K562 (cell line): ENCODE results near the gene RXRB. TPM values are rescaled to one million over a fixed set of nuclear protein-coding genes. Genes with fewer than 3 reads are reported as not detected.

Source experiments
- ATAC-seq: fragments of 200-7000 bp; cut with Tn5 transposase; 3 replicates; pipeline ENCODE4 v1.9.1; 2020; ENCODE audit warnings: moderate library complexity
- BruUV-seq: library from RNA; stranded (reverse); fragments of 400-500 nt; replicated peaks from 2 replicates; lab custom pipeline; 2021; lab: Mats Ljungman, UMichigan
- CTCF ChIA-PET: fragments of 300-600 bp; formaldehyde crosslinking; extraction: SDS; loops from one replicate; lab custom pipeline; 2021; ENCODE audit warnings: low intra/inter-chr PET ratio; lab: Yijun Ruan, JAX
- POLR2A ChIA-PET: fragments of 300-600, 350-650 bp; sonication (Branson Sonifier 250); formaldehyde crosslinking; extraction: SDS; loops from one replicate; lab custom pipeline; 2021; ENCODE audit warnings: antibody characterized with exemption, inconsistent platforms; lab: Yijun Ruan, JAX
- DNase-seq, 4 experiments: peaks; one replicate each; pipeline versions ENCODE4 v3.0.0 to v3.0.0-alpha.2; 2011 to 2018; ENCODE audit warnings: low spot score in 3 of 4, mixed read lengths in 3 of 4; ENCODE audit errors: extremely low read depth in 1 of 4
- FAIRE-seq: peaks from 2 replicates; lab custom pipeline; 2011; peaks lifted over from hg19 to GRCh38; lab: Jason Lieb, UNC
- H2AFZ ChIP-seq: 2 replicates; pipeline ENCODE4 v1.6.0; 2011; ENCODE audit warnings: low read depth, low read length, control low read depth, inconsistent platforms
- H3K27ac ChIP-seq: fragments of 200-600 bp; 3 replicates; pipeline ENCODE4 v1.8.0; 2011; ENCODE audit warnings: low read depth, mild to moderate bottlenecking, control low read depth, inconsistent platforms, low read length, moderate library complexity, mixed read lengths; ENCODE audit errors: extremely low read depth
- H3K27me3 ChIP-seq, 2 experiments: fragments of 300-600 bp in 1 of 2; 2 replicates in 1 of 2; 3 replicates in 1 of 2; pipeline versions ENCODE4 v1.6.0 to v1.8.0; 2011; ENCODE audit warnings: inconsistent platforms in 2 of 2, low read length in 2 of 2, mild to moderate bottlenecking in 1 of 2, mixed read lengths in 1 of 2, moderate library complexity in 1 of 2; ENCODE audit not compliant: control insufficient read depth in 2 of 2, insufficient read depth in 2 of 2
- H3K36me3 ChIP-seq: fragments of 300-600 bp; 3 replicates; pipeline ENCODE4 v1.8.0; 2011; ENCODE audit warnings: mild to moderate bottlenecking, low read length, inconsistent platforms; ENCODE audit not compliant: control insufficient read depth, insufficient read depth
- H3K4me1 ChIP-seq, 2 experiments: fragments of 200-600 bp in 1 of 2; replicated peaks in 1 of 2; 2 replicates in 1 of 2; 3 replicates in 1 of 2; pipeline versions ENCODE4 v1.5.1 to v1.8.0; 2011; ENCODE audit warnings: inconsistent platforms in 2 of 2, low read length in 2 of 2, mild to moderate bottlenecking in 1 of 2, mixed read lengths in 1 of 2, moderate library complexity in 1 of 2; ENCODE audit not compliant: control insufficient read depth in 2 of 2, insufficient read depth in 2 of 2
- H3K4me2 ChIP-seq: 2 replicates; pipeline ENCODE4 v1.6.1; 2011; ENCODE audit warnings: low read length, control low read depth, inconsistent platforms, mixed read lengths; ENCODE audit not compliant: insufficient read depth
- H3K4me3 ChIP-seq: fragments of 200-600 bp; sonication (generic), shearing (Covaris generic); 2 replicates; pipeline ENCODE4 v1.5.1; 2016; ENCODE audit warnings: control low read depth, inconsistent platforms
- H3K79me2 ChIP-seq: fragments of 200-600 bp; 3 replicates; pipeline ENCODE4 v1.8.0; 2011; ENCODE audit warnings: low read length, inconsistent platforms; ENCODE audit not compliant: control insufficient read depth, insufficient read depth
- H3K9ac ChIP-seq, 2 experiments: 2 replicates each; pipeline versions ENCODE4 v1.6.0 to v1.6.1; 2011; ENCODE audit warnings: low read depth in 2 of 2, low read length in 2 of 2, control low read depth in 1 of 2, inconsistent platforms in 1 of 2, mild to moderate bottlenecking in 1 of 2, mixed read lengths in 1 of 2; ENCODE audit not compliant: insufficient read depth in 1 of 2
- H3K9me1 ChIP-seq: one replicate; pipeline ENCODE4 v1.6.0; 2011; ENCODE audit warnings: inconsistent platforms, mild to moderate bottlenecking, low read length, moderate library complexity; ENCODE audit not compliant: control insufficient read depth, insufficient read depth
- H3K9me3 ChIP-seq: replicated peaks from 2 replicates; pipeline ENCODE4 v1.5.1; 2011; ENCODE audit warnings: low read depth, low read length, inconsistent platforms; ENCODE audit not compliant: control insufficient read depth, insufficient read depth
- H4K20me1 ChIP-seq: replicated peaks from 2 replicates; pipeline ENCODE4 v1.6.1; 2011; ENCODE audit warnings: low read length, inconsistent platforms, mixed read lengths; ENCODE audit not compliant: control insufficient read depth, insufficient read depth
- XRCC4 ChIP-seq: IDR thresholded peaks from one replicate; pipeline ENCODE4 v1.6.1; 2011; ENCODE audit not compliant: insufficient read depth, insufficient read length; ENCODE audit errors: extremely low read depth
- ZNF699 ChIP-seq: fragments of 250-450 bp; sonication (Bioruptor Pico); IDR thresholded peaks from 2 replicates; pipeline ENCODE4 v1.8.0; 2021; ENCODE audit warnings: mild to moderate bottlenecking, moderate library complexity; ENCODE audit not compliant: insufficient replicate concordance
- WGBS: fragments of 100-300 bp; shearing (Covaris generic); methylation state at CpG from one replicate; pipeline ENCODE4 v1.1.6; 2016; ENCODE audit warnings: low coverage, mixed read lengths; ENCODE audit not compliant: insufficient coverage; ENCODE audit errors: missing lambda C conversion rate; 5-methylcytosine and 5-hydroxymethylcytosine counted together
- in situ Hi-C: fragments of 300-500 bp; cut with MboI; formaldehyde crosslinking; loops from 4 replicates; pipeline ENCODE4 v1.15.0; 2018; ENCODE audit warnings: inconsistent platforms, mixed read lengths
- intact Hi-C: fragments of 100-400 bp; cut with micrococcal nuclease; formaldehyde crosslinking; loops from 2 replicates; pipeline ENCODE4 v1.14.2; 2022
- polyA plus RNA-seq, 8 experiments: library from polyadenylated mRNA; depleted of rRNA in 4 of 8; stranded (reverse) in 5 of 8; unstranded in 3 of 8; fragments of >200 nt; fragmentation: Nextera tagmentation in 2 of 8; fragmentation: Illumina TruSeq in 1 of 8; extraction: Ambion mirVana in 2 of 8; extraction: Trizol in 1 of 8; gene quantifications; 2 replicates each; pipeline versions ENCODE4 v1.2.1 to v1.2.3, GENCODE V29; 2011 to 2014; ENCODE audit warnings: inconsistent platforms in 1 of 8, missing spikeins in 1 of 8
- total RNA-seq, 7 experiments: library from RNA; depleted of rRNA in 6 of 7; stranded (reverse); fragments of >200 nt in 6 of 7; fragmentation: Illumina TruSeq in 2 of 7; extraction: Trizol in 2 of 7; gene quantifications; 2 replicates each; pipeline versions ENCODE4 v1.2.1 to v1.2.3, GENCODE V29; 2011 to 2021; ENCODE audit warnings: low replicate concordance in 1 of 7
- TF ChIP-seq, protein P1 (sequence below): sonication (generic); formaldehyde crosslinking; IDR thresholded peaks from 2 replicates; pipeline ENCODE4 v1.8.0; 2022; ENCODE audit warnings: mild to moderate bottlenecking, missing genetic modification reagents, borderline replicate concordance

RXRB gene
- total and polyA plus RNA-seq, 9 of the 15 experiments (the other 6 are each of a cell fraction or from before 2014, with no cell fraction given) = 0.76 to 35.5 (median 18.4) TPM

- CTCF ChIA-PET = no interaction called here
- intact Hi-C loops = no loop called here
Observed at GRCh38 chr6:33156964-33157363, 43.5 kb downstream of the RXRB start.

More at GRCh38 chr6:33156964-33157363, 43.5 kb downstream of the RXRB start:
- no peaks in the 10 kb centered on the region for H3K79me2 ChIP-seq
- H3K9ac ChIP-seq = no peak overlapping the region
- H3K36me3 ChIP-seq = no peaks in the 10 kb centered on the region
- peaks cover 4 to 18% of the 10 kb centered on the region in 2 experiments; a peak in 3 of 5 replicates for H3K27me3 ChIP-seq
- in situ Hi-C loops = no loop called here
- no peak for TF ChIP-seq XRCC4
- TF ChIP-seq, protein P1, sequence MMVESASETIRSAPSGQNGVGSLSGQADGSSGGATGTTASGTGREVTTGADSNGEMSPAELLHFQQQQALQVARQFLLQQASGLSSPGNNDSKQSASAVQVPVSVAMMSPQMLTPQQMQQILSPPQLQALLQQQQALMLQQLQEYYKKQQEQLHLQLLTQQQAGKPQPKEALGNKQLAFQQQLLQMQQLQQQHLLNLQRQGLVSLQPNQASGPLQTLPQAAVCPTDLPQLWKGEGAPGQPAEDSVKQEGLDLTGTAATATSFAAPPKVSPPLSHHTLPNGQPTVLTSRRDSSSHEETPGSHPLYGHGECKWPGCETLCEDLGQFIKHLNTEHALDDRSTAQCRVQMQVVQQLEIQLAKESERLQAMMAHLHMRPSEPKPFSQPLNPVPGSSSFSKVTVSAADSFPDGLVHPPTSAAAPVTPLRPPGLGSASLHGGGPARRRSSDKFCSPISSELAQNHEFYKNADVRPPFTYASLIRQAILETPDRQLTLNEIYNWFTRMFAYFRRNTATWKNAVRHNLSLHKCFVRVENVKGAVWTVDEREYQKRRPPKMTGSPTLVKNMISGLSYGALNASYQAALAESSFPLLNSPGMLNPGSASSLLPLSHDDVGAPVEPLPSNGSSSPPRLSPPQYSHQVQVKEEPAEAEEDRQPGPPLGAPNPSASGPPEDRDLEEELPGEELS (CRISPR knock-in tag) = no peak
- no peak for TF ChIP-seq ZNF699 (CRISPR knock-in tag)
- no peak overlapping the region for H3K4me2 ChIP-seq
- WGBS = 3% methylated on average over 2 of the region's 2 CpGs
- ATAC-seq (no peak), DNase-seq (peak in 1 of 4 experiments; percentile 4), FAIRE-seq (no peak)
- POLR2A ChIA-PET = interaction anchor here (0.9 kb wide), 1 partner anchor 9 kb away, joined by 3 read pairs; no protein-coding TSS in a partner anchor
- H3K27ac ChIP-seq = no peak overlapping the region
- H3K4me3 ChIP-seq = no peak overlapping the region
- no peaks in the 10 kb centered on the region for H3K9me3 ChIP-seq
- H3K4me1 ChIP-seq = peaks cover 5 to 10% of the 10 kb centered on the region in 2 experiments; a peak in 3 of 5 replicates
- no TSS peak for BruUV-seq
- H4K20me1 ChIP-seq = no peaks in the 10 kb centered on the region
- no peak overlapping the region for H2AFZ ChIP-seq
- H3K9me1 ChIP-seq = no peaks in the 10 kb centered on the region
